Ishikawa (cell line): ENCODE data around the gene B4GALT6.

ENCODE experiments used
- CEBPB ChIP-seq: IDR thresholded peaks from 2 replicates; pipeline ENCODE4 v1.6.1; 2012
- CREB1 ChIP-seq: IDR thresholded peaks from 2 replicates; pipeline ENCODE4 v1.6.1; 2012; ENCODE audit warnings: low read depth
- EGR1 ChIP-seq: IDR thresholded peaks from 2 replicates; pipeline ENCODE4 v1.6.1; 2012
- EP300 ChIP-seq: IDR thresholded peaks from 2 replicates; pipeline ENCODE4 v1.6.1; 2012; ENCODE audit warnings: borderline replicate concordance
- FOXM1 ChIP-seq: IDR thresholded peaks from 2 replicates; pipeline ENCODE4 v1.6.1; 2012; ENCODE audit warnings: low read depth, borderline replicate concordance
- NFIC ChIP-seq: IDR thresholded peaks from 2 replicates; pipeline ENCODE4 v1.6.1; 2012
- RAD21 ChIP-seq: IDR thresholded peaks from 2 replicates; pipeline ENCODE4 v1.6.1; 2012; ENCODE audit warnings: low read depth
- REST ChIP-seq: IDR thresholded peaks from 2 replicates; pipeline ENCODE4 v1.6.1; 2012; ENCODE audit warnings: low read depth, mild to moderate bottlenecking
- TAF1 ChIP-seq: IDR thresholded peaks from 2 replicates; pipeline ENCODE4 v1.6.1; 2012; ENCODE audit warnings: low read depth, mild to moderate bottlenecking
- TCF12 ChIP-seq: IDR thresholded peaks from 2 replicates; pipeline ENCODE4 v1.6.1; 2012; ENCODE audit warnings: low read depth
- TEAD4 ChIP-seq: IDR thresholded peaks from 2 replicates; pipeline ENCODE4 v1.6.1; 2012
- USF1 ChIP-seq: IDR thresholded peaks from 2 replicates; pipeline ENCODE4 v1.6.1; 2012
- YY1 ChIP-seq: IDR thresholded peaks from 2 replicates; pipeline ENCODE4 v1.6.1; 2012; ENCODE audit warnings: low read depth
- ZBTB7A ChIP-seq: IDR thresholded peaks from 2 replicates; pipeline ENCODE4 v1.6.1; 2012; ENCODE audit warnings: low read depth
- TF ChIP-seq, protein P1 (sequence below): IDR thresholded peaks from 2 replicates; pipeline ENCODE4 v1.6.1; 2012

B4GALT6 gene

DNA sequence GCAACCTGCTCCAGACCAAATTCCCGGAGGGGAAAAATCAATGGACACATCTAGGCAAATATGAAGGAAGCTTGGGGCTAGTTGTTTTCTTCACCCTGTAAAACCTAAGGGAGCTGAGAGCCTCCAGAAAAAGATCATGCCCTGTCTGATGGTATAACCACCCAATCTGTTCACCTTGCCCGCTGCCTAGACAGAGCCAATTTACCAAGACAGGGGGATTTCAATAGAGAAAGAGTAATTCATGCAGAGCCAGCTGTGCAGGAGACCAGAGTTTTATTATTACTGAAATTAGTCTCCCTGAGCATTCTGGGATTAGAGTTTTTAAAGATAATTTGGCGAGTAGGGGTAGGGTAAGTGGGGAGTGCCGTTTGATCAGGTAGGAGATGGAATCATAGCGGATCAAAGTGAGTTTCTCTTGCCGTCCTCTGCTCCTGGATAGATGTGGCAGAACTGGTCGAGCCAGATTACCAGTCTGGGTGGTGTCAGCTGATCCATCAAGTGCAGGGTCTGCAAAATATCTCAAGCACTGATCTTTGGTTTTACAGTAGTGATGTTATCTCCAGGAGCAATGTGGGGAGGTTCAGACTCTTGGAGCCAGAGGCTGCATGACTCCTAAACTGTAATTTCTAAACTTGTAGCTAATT lies 35.1 kb upstream of the B4GALT6 start:
- TF ChIP-seq RAD21 (no peak), EP300 (no peak), CEBPB (no peak), REST (no peak), EGR1 (no peak), CREB1 (no peak), NFIC (no peak), YY1 (no peak), TCF12 (no peak), ZBTB7A (no peak), TAF1 (no peak), USF1 (no peak), TEAD4 (no peak), FOXM1 (no peak)
- TF ChIP-seq, protein P1, sequence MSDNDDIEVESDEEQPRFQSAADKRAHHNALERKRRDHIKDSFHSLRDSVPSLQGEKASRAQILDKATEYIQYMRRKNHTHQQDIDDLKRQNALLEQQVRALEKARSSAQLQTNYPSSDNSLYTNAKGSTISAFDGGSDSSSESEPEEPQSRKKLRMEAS = no peak

- TF ChIP-seq YY1 (no peak), TCF12 (no peak), ZBTB7A (no peak), TAF1 (no peak), EGR1 (no peak), USF1 (no peak), FOXM1 (no peak), CEBPB (no peak), REST (no peak), NFIC (no peak), EP300 (no peak), TEAD4 (no peak), RAD21 (no peak), CREB1 (no peak)
- TF ChIP-seq, protein P1 = no peak
These were observed 34.0 kb upstream of the B4GALT6 start for GRCh38 chr18:31718386-31718785.

DNA sequence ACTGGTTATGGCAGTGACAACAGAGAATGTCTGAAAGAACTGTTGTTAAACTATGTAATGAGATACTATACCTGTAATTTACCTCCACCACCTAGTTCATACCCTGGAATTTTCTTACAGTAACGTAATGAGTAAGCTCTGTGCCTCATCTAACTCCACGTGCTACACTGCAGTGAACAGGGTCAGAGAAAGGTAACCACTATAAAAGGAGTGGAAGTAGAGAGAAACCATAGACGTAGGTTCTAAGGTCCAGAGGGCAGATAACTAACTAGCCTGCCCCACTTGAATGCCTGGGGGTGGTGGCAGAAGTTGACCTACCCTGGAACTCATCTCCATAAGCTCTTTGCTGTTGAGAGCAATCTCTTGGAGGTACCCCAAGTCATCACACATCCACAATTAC lies 32.0 kb upstream of the B4GALT6 start:
- TF ChIP-seq ZBTB7A = no peak
- no peak for TF ChIP-seq NFIC

GRCh38 chr18:31711365-31712172 lies 27.2 kb upstream of the B4GALT6 start:
- TF ChIP-seq ZBTB7A (no peak), CEBPB (0 out of 2 replicates have a peak, but pooled peaks have one; percentile 27)

- TF ChIP-seq, protein P1 = no peak
- TF ChIP-seq EGR1 (no peak), CEBPB (no peak), YY1 (no peak), FOXM1 (no peak), REST (no peak), EP300 (no peak), CREB1 (no peak), ZBTB7A (no peak), TEAD4 (no peak), RAD21 (no peak), TCF12 (no peak), NFIC (no peak), TAF1 (no peak), USF1 (no peak)
These were observed 26.4 kb upstream of the B4GALT6 start for GRCh38 chr18:31710826-31711225.
